Measurements from ENCODE around the gene KLC1. TPM values are rescaled to one million over a fixed set of nuclear protein-coding genes. Genes with fewer than 3 reads are reported as not detected.

KLC1 gene
- total and polyA plus RNA-seq, 2 donors = 162 to 188 TPM

DNA sequence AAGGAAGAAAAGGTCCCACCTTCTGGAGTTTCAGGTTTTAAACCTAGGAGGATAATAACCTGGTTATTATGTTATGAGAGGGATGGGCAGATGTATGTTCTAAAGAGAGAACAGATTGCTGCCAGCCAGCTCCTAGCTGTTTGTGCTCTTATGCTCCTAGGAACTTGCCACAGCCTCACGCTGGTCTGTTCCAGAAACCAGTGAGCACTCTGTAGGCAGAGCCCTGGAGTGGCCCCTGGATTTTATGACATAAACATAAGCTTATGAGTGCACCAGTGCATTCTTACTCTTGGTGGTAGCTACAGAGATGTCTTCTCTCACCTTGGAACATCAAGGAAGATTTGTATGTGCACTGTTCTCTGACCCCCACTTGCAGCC is 27.7 kb downstream of the KLC1 start:
- DNase-seq (ENCODE audit: extremely low spot score) = no peak
- no peaks in the 10 kb centered on the region for H3K4me1 ChIP-seq (ENCODE audit: insufficient read depth)
- H3K27ac ChIP-seq (ENCODE audit: low read depth) = no peak overlapping the region
- no peak overlapping the region for H3K4me3 ChIP-seq (ENCODE audit: low read depth, low read length)
- WGBS = 75% methylated on average over 1 of the region's 1 CpG
- H3K36me3 ChIP-seq (ENCODE audit: insufficient read depth) = peaks cover 3% of the 10 kb centered on the region

DNA sequence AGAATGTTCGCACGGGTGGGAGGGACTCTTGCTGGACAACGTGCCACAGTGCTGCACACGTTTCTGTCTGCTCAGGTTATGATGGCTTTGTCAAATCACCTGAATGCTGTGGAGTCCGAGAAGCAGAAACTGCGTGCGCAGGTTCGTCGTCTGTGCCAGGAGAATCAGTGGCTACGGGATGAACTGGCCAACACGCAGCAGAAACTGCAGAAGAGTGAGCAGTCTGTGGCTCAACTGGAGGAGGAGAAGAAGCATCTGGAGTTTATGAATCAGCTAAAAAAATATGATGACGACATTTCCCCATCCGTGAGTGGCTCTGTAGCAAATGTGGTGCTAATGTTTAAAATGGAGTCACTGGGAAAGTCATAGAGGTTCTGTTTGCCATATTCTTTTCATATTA is 28.5 kb downstream of the KLC1 start:
- H3K27ac ChIP-seq (ENCODE audit: low read depth) = no peak overlapping the region
- H3K36me3 ChIP-seq (ENCODE audit: insufficient read depth) = peaks cover 3% of the 10 kb centered on the region
- no peaks in the 10 kb centered on the region for H3K4me1 ChIP-seq (ENCODE audit: insufficient read depth)
- DNase-seq (ENCODE audit: extremely low spot score) = no peak
- no peak overlapping the region for H3K4me3 ChIP-seq (ENCODE audit: low read depth, low read length)
- 80% methylated on average over 13 of the region's 13 CpGs for WGBS

DNA sequence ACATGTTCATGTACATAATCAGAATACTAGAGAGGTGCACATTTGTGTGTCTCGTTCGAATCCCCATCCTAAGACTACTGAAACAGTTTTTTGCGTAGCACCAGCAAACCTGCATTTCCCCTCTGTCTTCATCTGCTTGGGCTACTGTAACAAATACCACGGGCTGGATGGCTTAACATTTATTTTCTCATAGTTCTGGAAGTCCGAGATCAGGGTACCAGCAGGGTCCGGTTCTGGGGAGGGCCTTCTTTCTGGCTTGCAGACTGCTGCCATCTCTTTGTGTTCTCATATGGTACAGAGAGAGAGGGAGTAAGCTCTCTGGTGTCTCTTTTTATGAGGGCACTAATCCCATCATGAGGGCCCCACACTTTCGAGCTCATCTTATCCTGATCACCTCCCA is 30.6 kb downstream of the KLC1 start:
- Histone ChIP-seq H3K36me3 (ENCODE audit: insufficient read depth) (peaks cover 3% of the 10 kb centered on the region), H3K27ac (ENCODE audit: low read depth) (no peak overlapping the region), H3K4me3 (ENCODE audit: low read depth, low read length) (no peak overlapping the region), H3K4me1 (ENCODE audit: insufficient read depth) (no peaks in the 10 kb centered on the region)
- 97% methylated on average over 7 of the region's 7 CpGs for WGBS
- DNase-seq (ENCODE audit: extremely low spot score) = no peak

DNA sequence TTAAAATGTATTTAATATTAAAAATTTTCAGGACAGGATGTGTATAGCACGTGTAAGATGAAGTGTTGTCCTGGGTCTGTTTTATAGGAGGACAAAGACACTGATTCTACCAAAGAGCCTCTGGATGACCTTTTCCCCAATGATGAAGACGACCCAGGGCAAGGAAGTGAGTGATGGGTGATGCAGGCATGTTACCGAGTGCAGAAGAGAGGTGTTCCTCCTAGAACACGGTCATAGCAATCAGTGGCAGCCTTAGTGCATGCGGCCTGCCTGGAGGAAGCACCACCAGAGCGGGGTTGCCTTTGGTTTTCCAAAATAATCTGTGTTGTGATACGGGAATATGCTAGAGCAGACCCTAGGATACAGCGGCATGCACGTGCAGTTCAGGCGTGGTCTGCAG is 33.0 kb downstream of the KLC1 start:
- H3K36me3 ChIP-seq (ENCODE audit: insufficient read depth) = peaks cover 3% of the 10 kb centered on the region
- H3K4me3 ChIP-seq (ENCODE audit: low read depth, low read length) = no peak overlapping the region
- 89% methylated on average over 10 of the region's 10 CpGs for WGBS
- no peak for DNase-seq (ENCODE audit: extremely low spot score)
- H3K4me1 ChIP-seq (ENCODE audit: insufficient read depth) = no peaks in the 10 kb centered on the region
- no peak overlapping the region for H3K27ac ChIP-seq (ENCODE audit: low read depth)

DNA sequence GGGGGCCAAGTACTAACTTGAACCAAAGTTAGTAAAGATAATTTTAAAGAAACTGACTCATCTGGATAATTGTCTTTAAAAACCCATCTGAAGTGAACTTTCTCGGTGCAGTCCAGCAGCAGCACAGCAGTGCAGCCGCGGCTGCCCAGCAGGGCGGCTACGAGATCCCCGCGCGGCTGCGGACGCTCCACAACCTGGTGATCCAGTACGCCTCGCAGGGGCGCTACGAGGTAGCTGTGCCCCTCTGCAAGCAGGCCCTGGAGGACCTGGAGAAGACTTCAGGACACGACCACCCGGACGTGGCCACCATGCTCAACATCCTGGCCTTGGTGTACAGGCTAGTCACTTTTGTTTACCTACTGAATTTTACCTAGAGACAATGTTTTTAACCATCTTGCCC is 33.6 kb downstream of the KLC1 start:
- Histone ChIP-seq H3K36me3 (ENCODE audit: insufficient read depth) (peaks cover 3% of the 10 kb centered on the region), H3K27ac (ENCODE audit: low read depth) (no peak overlapping the region), H3K4me3 (ENCODE audit: low read depth, low read length) (no peak overlapping the region), H3K4me1 (ENCODE audit: insufficient read depth) (no peaks in the 10 kb centered on the region)
- WGBS = 96% methylated on average over 17 of the region's 17 CpGs
- no peak for DNase-seq (ENCODE audit: extremely low spot score)

DNA sequence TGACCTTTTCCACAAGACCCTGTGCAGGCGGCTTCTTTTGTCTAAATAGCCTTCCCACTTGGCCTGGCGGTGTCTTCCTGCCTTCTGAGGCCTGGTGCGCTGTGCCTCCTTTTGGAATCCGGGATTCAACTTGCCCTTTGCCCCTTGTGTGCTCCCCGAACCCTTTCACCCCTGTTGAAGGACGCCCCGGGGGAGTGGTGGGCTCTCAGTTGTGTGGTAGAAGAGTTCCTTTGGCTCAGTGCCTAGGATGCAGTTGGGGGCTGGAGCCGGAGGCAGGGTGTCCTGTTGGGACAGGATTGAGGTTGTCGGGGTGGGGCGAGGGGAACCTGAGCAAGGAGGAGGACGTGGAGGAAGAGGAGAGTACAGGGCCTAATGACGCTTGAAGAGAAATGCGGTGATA is 34.5 kb downstream of the KLC1 start:
- Histone ChIP-seq H3K4me1 (ENCODE audit: insufficient read depth) (no peaks in the 10 kb centered on the region), H3K27ac (ENCODE audit: low read depth) (no peak overlapping the region), H3K36me3 (ENCODE audit: insufficient read depth) (peaks cover 3% of the 10 kb centered on the region), H3K4me3 (ENCODE audit: low read depth, low read length) (no peak overlapping the region)
- 87% methylated on average over 13 of the region's 13 CpGs for WGBS
- no peak for DNase-seq (ENCODE audit: extremely low spot score)

DNA sequence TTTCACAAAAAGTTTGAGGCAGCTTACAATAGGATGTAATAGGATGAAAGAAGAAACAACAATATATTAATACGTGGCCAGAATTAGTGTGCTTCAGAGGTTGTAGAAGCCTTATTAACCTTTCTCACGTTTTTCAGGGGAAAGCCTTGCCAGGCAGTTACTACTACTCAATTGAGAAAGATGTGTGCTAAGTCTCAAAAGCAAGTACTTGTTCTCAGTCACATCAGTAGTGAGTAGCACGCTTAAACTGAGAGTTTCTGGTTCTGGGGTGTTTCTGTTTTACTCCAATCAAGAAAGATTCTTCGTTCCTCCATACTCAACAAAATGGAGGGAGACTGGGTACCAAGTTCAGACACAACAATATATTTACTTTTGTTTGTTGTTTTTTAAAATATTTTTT is 38.7 kb downstream of the KLC1 start:
- no peak overlapping the region for H3K27ac ChIP-seq (ENCODE audit: low read depth)
- no peak overlapping the region for H3K4me3 ChIP-seq (ENCODE audit: low read depth, low read length)
- peaks cover 5% of the 10 kb centered on the region for H3K36me3 ChIP-seq (ENCODE audit: insufficient read depth)
- no peak for DNase-seq (ENCODE audit: extremely low spot score)
- no peaks in the 10 kb centered on the region for H3K4me1 ChIP-seq (ENCODE audit: insufficient read depth)
- 89% methylated on average over 4 of the region's 4 CpGs for WGBS

DNA sequence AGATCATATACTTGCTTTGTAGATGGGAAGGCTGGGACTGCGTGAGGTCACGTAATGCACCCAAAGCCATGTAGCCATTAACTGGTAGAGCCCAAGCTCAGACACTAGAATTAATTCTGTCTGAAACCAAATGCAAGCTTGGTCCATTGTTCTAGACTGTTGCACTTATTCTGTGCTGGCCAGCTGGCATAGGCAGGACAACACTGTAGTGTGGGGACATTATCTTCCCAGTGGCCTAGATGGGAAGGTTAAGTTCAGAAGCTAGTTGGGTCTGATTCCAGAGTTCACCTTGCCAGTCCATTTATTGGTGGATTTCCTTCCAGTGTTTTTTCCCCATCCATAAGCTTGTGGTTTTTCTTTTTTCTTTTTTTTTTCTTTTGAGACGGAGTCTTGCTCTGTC is 39.1 kb downstream of the KLC1 start:
- peaks cover 9% of the 10 kb centered on the region for H3K36me3 ChIP-seq (ENCODE audit: insufficient read depth)

DNA sequence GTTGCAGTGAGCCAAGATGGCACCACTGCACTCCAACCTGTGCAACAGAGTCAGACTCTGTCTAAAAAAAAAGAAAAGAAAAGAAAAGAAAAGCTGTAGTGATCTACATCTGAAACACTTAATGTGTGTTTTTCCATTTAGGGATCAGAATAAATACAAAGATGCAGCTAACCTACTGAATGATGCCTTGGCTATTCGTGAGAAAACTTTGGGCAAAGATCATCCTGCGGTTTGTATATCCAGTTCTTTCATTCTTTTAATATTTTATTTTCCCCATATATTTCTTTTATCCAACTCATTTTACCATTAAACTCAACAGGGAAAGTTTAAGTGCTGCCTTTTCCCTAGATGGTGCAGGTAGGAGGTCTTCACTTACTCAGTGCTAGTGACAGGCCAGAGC is 40.4 kb downstream of the KLC1 start:
- no peak for DNase-seq (ENCODE audit: extremely low spot score)
- no peak overlapping the region for H3K4me3 ChIP-seq (ENCODE audit: low read depth, low read length)

More for the DNA sequence above, 39.1 kb downstream of the KLC1 start:
- no peak for DNase-seq (ENCODE audit: extremely low spot score)
- Histone ChIP-seq H3K27ac (ENCODE audit: low read depth) (no peak overlapping the region), H3K4me3 (ENCODE audit: low read depth, low read length) (no peak overlapping the region), H3K4me1 (ENCODE audit: insufficient read depth) (no peaks in the 10 kb centered on the region)
- 98% methylated on average over 3 of the region's 3 CpGs for WGBS

DNA sequence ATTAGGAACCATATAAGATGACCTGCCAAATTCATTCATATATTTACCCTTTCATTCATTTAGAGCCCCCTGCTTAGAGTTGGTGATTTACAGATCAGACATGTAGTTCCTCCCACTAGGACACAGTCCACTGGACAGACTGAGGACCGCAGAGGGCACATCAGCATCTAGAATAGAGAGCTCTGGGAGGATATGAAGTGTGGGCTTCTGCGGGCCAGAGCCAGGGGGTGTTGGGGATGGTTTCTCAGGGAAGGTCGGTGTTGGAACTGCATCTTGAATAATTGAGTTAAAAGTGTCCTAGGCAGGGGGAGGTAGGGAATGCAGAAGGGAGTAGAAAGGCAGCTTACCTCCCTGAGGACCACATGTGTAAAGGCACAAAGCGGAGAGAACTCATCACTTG is 42.9 kb downstream of the KLC1 start:
- H3K27ac ChIP-seq (ENCODE audit: low read depth) = no peak overlapping the region
- peaks cover 13% of the 10 kb centered on the region for H3K36me3 ChIP-seq (ENCODE audit: insufficient read depth)
- no peaks in the 10 kb centered on the region for H3K4me1 ChIP-seq (ENCODE audit: insufficient read depth)
- H3K4me3 ChIP-seq (ENCODE audit: low read depth, low read length) = no peak overlapping the region
- DNase-seq (ENCODE audit: extremely low spot score) = no peak
- WGBS = 94% methylated on average over 4 of the region's 4 CpGs

More for the DNA sequence above, 40.4 kb downstream of the KLC1 start:
- 96% methylated on average over 2 of the region's 2 CpGs for WGBS
- Histone ChIP-seq H3K27ac (ENCODE audit: low read depth) (no peak overlapping the region), H3K4me1 (ENCODE audit: insufficient read depth) (no peaks in the 10 kb centered on the region), H3K36me3 (ENCODE audit: insufficient read depth) (peaks cover 9% of the 10 kb centered on the region)

DNA sequence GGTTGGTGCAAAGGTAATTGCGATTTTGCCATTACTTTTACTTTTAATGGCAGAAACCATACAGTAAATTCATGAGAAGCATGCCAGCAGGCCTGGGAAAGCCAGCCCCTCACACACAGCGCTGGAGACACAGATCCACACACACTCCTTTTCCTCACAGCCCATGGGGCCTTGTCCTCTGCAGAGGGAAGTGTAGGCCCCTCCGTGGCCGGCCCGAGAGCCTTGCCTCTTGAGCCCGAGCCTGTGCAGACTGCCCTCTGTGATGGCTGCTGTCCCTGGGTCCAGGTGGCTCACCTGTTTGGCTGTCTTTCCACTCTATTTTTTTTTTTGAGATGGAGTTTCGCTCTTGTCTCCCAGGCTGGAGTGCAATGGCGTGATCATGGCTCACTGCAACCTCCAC is 46.9 kb downstream of the KLC1 start:
- no peak overlapping the region for H3K27ac ChIP-seq (ENCODE audit: low read depth)
- H3K4me1 ChIP-seq (ENCODE audit: insufficient read depth) = no peaks in the 10 kb centered on the region
- no peak overlapping the region for H3K4me3 ChIP-seq (ENCODE audit: low read depth, low read length)
- peaks cover 15% of the 10 kb centered on the region for H3K36me3 ChIP-seq (ENCODE audit: insufficient read depth)
- no peak for DNase-seq (ENCODE audit: extremely low spot score)
- 94% methylated on average over 8 of the region's 8 CpGs for WGBS

DNA sequence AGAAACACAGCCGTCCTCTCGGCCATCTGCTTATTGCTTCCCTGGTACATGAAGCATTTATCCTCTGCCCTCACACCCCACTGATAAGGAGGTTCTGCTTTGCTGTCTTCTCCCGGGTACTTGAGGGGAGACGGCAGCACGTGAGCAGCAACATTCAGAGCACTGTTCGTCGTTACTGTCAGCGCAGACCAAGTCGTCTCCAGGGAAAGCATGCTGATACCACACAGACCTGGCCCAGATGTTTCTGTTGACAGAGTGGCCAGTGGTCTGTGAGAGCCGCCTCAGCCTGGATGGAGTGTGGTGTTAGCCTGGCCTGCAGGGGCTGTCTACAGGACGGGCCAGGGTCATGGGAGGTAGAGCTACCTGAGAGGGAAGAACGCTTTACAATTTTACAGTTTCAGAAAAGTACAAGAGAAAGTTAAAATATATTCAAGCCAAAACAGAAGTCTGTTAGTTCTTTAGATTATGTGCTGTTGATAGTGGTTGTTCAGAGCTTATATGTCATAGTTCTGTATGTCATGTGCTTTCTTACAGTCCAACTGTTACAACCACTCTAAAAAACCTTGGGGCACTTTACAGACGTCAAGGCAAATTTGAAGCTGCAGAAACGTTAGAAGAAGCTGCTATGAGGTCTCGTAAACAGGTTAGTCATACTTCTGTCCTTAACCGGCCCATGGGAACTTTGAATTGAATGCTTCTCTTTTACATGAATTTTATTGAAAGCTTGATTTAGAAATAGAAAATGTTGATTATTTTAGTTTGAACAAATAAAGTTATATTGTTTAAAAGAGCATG is 48.1 kb downstream of the KLC1 start:
- no peak for DNase-seq (ENCODE audit: extremely low spot score)
- WGBS = 81% methylated on average over 16 of the region's 16 CpGs
- no peak overlapping the region for H3K4me3 ChIP-seq (ENCODE audit: low read depth, low read length)
- no peaks in the 10 kb centered on the region for H3K4me1 ChIP-seq (ENCODE audit: insufficient read depth)
- H3K27ac ChIP-seq (ENCODE audit: low read depth) = no peak overlapping the region
- peaks cover 13% of the 10 kb centered on the region for H3K36me3 ChIP-seq (ENCODE audit: insufficient read depth)

DNA sequence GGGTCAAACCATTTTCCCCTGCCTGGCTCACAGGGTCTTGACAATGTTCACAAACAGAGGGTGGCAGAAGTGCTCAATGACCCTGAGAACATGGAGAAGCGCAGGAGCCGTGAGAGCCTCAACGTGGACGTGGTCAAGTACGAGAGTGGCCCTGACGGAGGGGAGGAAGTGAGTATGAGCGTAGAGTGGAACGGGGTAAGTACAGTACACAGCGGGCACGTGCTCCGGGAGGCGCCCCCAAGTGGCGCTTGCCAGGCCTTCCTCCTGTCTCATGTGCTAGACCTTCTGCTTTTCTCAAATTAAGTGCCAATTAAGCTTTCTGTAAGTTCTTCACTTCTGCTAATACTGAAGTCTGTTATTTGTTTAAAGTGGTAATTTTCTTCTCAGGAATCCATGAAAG is 50.3 kb downstream of the KLC1 start:
- Histone ChIP-seq H3K4me1 (ENCODE audit: insufficient read depth) (no peaks in the 10 kb centered on the region), H3K27ac (ENCODE audit: low read depth) (peak overlapping the region; percentile 66), H3K36me3 (ENCODE audit: insufficient read depth) (peaks cover 8% of the 10 kb centered on the region), H3K4me3 (ENCODE audit: low read depth, low read length) (no peak overlapping the region)
- no peak for DNase-seq (ENCODE audit: extremely low spot score)
- 50% methylated on average over 13 of the region's 13 CpGs for WGBS

DNA sequence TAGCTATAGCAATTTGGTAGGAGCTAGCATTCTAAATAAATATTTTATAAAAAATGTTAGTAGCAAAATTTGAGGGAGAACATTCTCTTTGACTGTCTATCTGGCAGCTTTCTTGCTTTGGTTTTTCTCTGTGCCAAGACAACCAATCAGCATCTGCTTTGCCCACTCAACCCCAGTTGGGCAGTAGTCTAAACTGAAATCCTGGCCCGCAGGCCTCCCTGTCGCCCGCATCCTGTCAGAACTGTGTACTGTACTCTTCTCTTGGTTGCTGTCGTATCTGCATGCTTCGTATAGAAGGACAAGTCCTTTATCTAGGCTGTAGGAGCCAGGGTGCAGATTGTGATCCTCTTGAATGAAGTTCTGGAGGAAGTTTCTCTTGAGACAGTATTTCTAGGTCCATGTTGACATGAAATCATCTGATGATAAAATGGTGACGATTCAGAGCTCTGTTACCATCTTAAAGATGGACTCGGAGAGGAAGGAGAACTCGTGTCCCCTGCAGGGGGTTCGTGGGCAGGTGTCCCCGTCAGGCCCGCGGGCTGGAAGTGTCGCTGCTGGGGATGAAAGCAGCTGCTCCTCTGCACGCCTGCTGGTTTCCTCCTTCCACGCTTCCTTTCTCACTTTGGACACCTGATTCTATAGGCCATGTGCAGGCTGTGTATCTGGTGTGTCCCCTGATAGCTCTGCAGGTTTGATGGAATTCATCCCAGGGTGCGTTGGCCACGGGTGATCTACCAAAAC is 51.6 kb downstream of the KLC1 start:
- H3K36me3 ChIP-seq (ENCODE audit: insufficient read depth) = peaks cover 6% of the 10 kb centered on the region
- 91% methylated on average over 17 of the region's 17 CpGs for WGBS

More for the DNA sequence above, 51.6 kb downstream of the KLC1 start:
- Histone ChIP-seq H3K4me3 (ENCODE audit: low read depth, low read length) (no peak overlapping the region), H3K27ac (ENCODE audit: low read depth) (no peak overlapping the region), H3K4me1 (ENCODE audit: insufficient read depth) (no peaks in the 10 kb centered on the region)
- no peak for DNase-seq (ENCODE audit: extremely low spot score)
